ENCODE results near the gene TPGS1.
A peak's percentile ranks its signal among the peaks of the same experiment; 100 is the strongest.

DNA sequence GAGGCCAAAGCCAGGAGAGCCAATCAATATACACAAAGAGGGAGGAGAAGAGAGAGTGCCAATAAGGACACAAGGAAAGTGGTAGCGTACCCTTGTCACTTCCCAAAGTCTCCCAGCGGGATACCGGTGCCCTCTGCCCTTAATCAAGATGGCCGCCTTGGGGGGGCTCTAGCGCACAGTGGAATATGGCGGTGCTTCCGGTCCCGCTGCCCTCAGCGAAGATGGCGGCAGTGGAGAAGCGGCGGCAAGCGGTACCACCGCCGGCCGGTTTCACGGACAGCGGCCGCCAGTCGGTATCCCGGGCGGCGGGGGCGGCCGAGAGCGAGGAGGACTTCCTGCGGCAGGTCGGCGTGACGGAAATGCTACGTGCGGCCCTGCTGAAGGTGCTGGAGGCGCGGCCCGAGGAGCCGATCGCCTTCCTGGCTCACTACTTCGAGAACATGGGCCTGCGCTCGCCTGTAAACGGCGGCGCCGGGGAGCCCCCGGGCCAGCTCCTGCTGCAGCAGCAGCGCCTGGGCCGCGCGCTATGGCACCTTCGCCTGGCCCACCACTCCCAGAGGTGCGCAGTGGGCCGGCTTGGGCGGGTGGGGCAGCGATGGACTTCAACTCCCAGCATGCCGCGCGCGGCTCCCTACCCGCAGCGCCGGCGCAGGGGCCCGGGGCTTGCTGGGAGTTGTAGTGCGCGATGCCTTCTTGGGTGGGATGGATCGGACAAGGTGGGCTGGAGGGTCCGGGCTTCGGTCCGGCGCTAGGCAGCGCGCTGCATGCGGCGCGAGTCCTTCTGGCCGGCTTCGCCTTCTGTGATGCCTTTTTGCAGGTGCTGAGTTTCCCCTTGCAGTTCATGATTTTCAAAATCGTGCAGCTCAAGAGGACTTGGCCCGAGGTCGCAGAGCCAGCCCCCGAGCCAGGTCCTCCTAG, at the start of gene TPGS1:
- TF ChIP-seq, protein P1, sequence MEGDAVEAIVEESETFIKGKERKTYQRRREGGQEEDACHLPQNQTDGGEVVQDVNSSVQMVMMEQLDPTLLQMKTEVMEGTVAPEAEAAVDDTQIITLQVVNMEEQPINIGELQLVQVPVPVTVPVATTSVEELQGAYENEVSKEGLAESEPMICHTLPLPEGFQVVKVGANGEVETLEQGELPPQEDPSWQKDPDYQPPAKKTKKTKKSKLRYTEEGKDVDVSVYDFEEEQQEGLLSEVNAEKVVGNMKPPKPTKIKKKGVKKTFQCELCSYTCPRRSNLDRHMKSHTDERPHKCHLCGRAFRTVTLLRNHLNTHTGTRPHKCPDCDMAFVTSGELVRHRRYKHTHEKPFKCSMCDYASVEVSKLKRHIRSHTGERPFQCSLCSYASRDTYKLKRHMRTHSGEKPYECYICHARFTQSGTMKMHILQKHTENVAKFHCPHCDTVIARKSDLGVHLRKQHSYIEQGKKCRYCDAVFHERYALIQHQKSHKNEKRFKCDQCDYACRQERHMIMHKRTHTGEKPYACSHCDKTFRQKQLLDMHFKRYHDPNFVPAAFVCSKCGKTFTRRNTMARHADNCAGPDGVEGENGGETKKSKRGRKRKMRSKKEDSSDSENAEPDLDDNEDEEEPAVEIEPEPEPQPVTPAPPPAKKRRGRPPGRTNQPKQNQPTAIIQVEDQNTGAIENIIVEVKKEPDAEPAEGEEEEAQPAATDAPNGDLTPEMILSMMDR (IDR thresholded peaks at IDR 0.05): no peak
- TF ChIP-seq POLR2A (IDR thresholded peaks at IDR 0.05) (peak in 1 of 2 donors; percentile 21), EP300 (IDR thresholded peaks at IDR 0.05) (no peak)
